Measurements from ENCODE around the gene FMO3.

The FMO3 gene

GRCh38 chr1:171103862-171104261 lies 13.2 kb downstream of the FMO3 start:
- POLR2A ChIA-PET = no interaction called here
- H3K27ac ChIP-seq (ENCODE audit: extremely low read depth, low read depth, low read length) = no peak overlapping the region
- no peak for TF ChIP-seq SETDB1 (IDR thresholded peaks at IDR 0.05; ENCODE audit: insufficient read length, low read length)
- TF ChIP-seq ZNF600 (tag by site-specific recombination; IDR thresholded peaks at IDR 0.05) = no peak
- no peak for TF ChIP-seq ZNF623 (tag by site-specific recombination; IDR thresholded peaks at IDR 0.05)
- no peak for TF ChIP-seq ZNF544 (tag by site-specific recombination; IDR thresholded peaks at IDR 0.05)
- TF ChIP-seq ZNF585B (tag by site-specific recombination; IDR thresholded peaks at IDR 0.05) = no peak
- no peak for TF ChIP-seq GLIS2 (tag by site-specific recombination; IDR thresholded peaks at IDR 0.05)
- no peak for TF ChIP-seq HOXC10 (CRISPR knock-in tag; IDR thresholded peaks at IDR 0.05)
- no peak for TF ChIP-seq ZNF155 (tag by site-specific recombination; IDR thresholded peaks at IDR 0.05)
- no peak for TF ChIP-seq ZNF174 (tag by site-specific recombination; IDR thresholded peaks at IDR 0.05)
- no peak for TF ChIP-seq ZNF518A (tag by site-specific recombination; conservative IDR thresholded peaks at IDR 0.05; ENCODE audit: low read depth)
- no peak for TF ChIP-seq ZBTB10 (tag by site-specific recombination; IDR thresholded peaks at IDR 0.05)
- TF ChIP-seq ZNF529 (tag by site-specific recombination; IDR thresholded peaks at IDR 0.05; ENCODE audit: insufficient replicate concordance) = no peak
- TF ChIP-seq ZNF266 (tag by site-specific recombination; IDR thresholded peaks at IDR 0.05; ENCODE audit: low read depth) = no peak
- CTCF ChIA-PET = no interaction called here
- H3K9me3 ChIP-seq (ENCODE audit: control insufficient read depth, insufficient read depth, low read depth, low read length) = no peaks in the 10 kb centered on the region
- H3K36me3 ChIP-seq (ENCODE audit: control insufficient read depth in 2 of 2, insufficient read depth in 1 of 2, low read length in 2 of 2) = no peaks in the 10 kb centered on the region
- no peaks in the 10 kb centered on the region for H3K4me1 ChIP-seq (ENCODE audit: control insufficient read depth, insufficient read depth, low read length)
- no peak overlapping the region for H3K4me3 ChIP-seq (ENCODE audit: low read depth, low read length)

GRCh38 chr1:171107262-171107940 lies 16.7 kb downstream of the FMO3 start:
- Histone ChIP-seq H3K4me3 (ENCODE audit: low read depth, low read length) (no peak overlapping the region), H3K27ac (ENCODE audit: extremely low read depth, low read depth, low read length) (no peak overlapping the region), H3K9me3 (ENCODE audit: control insufficient read depth, insufficient read depth, low read depth, low read length) (no peaks in the 10 kb centered on the region), H3K36me3 (ENCODE audit: control insufficient read depth in 2 of 2, insufficient read depth in 1 of 2, low read length in 2 of 2) (no peaks in the 10 kb centered on the region), H3K4me1 (ENCODE audit: control insufficient read depth, insufficient read depth, low read length) (no peaks in the 10 kb centered on the region)
- ChIA-PET POLR2A (no interaction called here), CTCF (interaction anchor here (0.6 to 2.0 kb wide), 2 partner anchors 120 to 465 kb away, joined by 3 to 5 read pairs; no protein-coding TSS in a partner anchor)
- TF ChIP-seq ZBTB11 (tag by site-specific recombination; conservative IDR thresholded peaks at IDR 0.05; ENCODE audit: low read depth) = no peak
- no peak for TF ChIP-seq ZNF266 (tag by site-specific recombination; IDR thresholded peaks at IDR 0.05; ENCODE audit: low read depth)
- TF ChIP-seq ZBTB20 (tag by site-specific recombination; IDR thresholded peaks at IDR 0.05) = no peak
- no peak for TF ChIP-seq ZNF692 (tag by site-specific recombination; IDR thresholded peaks at IDR 0.05)
- TF ChIP-seq ZNF768 (tag by site-specific recombination; IDR thresholded peaks at IDR 0.05) = no peak
- no peak for TF ChIP-seq ZNF223 (tag by site-specific recombination; IDR thresholded peaks at IDR 0.05)
- no peak for TF ChIP-seq ZNF202 (tag by site-specific recombination; IDR thresholded peaks at IDR 0.05; ENCODE audit: borderline replicate concordance)
